Hair follicular keratinocyte (primary cell): ENCODE data around the gene SUB1. TPM values are rescaled to one million over a fixed set of nuclear protein-coding genes. Genes with fewer than 3 reads are reported as not detected.

Experiments used
- total RNA-seq: library from RNA; depleted of rRNA; stranded (reverse); fragments of >200 nt; gene quantifications from 2 replicates; pipeline ENCODE4 v1.2.3, GENCODE V29; 2015

SUB1 gene
- 317 and 443 TPM in 2 replicates for total RNA-seq

DNA sequence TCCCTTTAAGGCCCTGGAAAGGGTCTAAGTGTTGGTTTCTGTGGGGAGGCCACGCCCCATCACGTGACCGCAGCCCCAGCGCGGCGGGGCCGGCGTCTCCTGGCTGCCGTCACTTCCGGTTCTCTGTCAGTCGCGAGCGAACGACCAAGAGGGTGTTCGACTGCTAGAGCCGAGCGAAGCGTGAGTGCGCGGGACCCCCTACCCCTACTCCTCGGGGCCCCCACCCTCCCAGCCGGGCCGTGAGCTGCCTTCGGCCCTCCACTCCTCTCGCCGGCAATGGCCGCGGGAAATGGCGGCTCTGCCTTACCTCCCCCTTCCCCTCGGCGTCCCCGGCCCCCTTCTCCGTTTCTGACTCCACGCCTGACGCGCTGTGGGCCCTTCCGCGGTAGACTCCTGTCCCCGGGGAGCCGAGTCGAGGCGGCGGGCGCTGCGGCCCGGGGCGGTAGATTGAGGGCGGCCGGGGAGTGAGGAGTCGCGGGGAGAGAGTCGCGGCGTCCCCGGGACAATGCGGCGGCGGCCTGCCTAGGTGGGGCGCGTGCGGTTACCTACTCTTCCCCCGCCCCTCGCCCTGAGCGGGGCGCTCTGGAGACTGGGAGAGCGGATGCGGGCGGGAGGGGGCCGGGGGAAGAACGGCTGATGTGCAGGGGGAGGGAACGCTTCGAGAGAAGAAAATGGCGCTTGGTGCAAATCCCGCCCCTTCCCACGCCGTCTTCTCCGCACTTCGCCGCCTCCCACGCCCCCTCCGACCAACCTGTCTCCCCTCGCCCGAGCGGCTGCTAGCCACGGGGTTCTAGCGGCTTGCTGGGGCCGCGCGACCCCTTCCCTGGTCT, at the start of gene SUB1:
TSS of gene SUB1 (plus strand) at position 112 of the 830 bp plus-strand sequence. CDS start 2,956 bp downstream, outside the sequence.

Other genes starting within 250 kb of the SUB1 start
- gene ZFR, start 140.8 kb upstream of the SUB1 start, total RNA-seq, result 36.6 and 40.4 TPM in 2 replicates
- 0.08 and 0.15 TPM in 2 replicates for gene NPR3, start 125.8 kb downstream of the SUB1 start, total RNA-seq